ENCODE data around the gene MPHOSPH6. TPM values are rescaled to one million over a fixed set of nuclear protein-coding genes. Genes with fewer than 3 reads are reported as not detected.

MPHOSPH6 gene
- total RNA-seq, 3 donors from 2014 or later: 16.4 to 23.8 (median 20.8) TPM

DNA sequence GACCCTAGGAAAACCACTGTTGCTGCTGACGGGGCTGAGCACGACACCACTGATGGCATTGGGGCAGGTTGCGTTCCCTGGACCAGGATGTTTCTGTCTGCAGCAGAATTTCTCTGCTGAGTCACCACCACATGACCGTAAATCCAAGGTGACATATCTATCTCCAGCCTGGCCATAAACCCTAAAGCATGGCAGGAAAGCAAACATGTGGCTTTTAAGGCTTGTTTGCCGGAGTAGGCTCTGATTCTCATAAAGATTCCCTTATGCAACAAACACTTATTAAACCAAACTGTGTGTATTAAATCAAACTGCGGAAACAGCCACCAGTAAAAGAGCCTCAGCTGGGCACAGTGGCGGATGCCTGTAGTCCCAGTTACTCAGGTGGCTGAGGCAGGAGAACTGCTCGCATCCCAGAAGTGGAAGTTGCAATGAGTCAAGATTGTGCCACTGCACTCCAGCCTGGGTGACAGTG is 17.3 kb downstream of the MPHOSPH6 start:
- intact Hi-C loops (cut with DNase I, micrococcal nuclease): no loop called here
- no peaks in the 10 kb centered on the region for H3K36me3 ChIP-seq (ENCODE audit: low read depth)
- H3K9me3 ChIP-seq: no peaks in the 10 kb centered on the region
- TF ChIP-seq, protein P1, sequence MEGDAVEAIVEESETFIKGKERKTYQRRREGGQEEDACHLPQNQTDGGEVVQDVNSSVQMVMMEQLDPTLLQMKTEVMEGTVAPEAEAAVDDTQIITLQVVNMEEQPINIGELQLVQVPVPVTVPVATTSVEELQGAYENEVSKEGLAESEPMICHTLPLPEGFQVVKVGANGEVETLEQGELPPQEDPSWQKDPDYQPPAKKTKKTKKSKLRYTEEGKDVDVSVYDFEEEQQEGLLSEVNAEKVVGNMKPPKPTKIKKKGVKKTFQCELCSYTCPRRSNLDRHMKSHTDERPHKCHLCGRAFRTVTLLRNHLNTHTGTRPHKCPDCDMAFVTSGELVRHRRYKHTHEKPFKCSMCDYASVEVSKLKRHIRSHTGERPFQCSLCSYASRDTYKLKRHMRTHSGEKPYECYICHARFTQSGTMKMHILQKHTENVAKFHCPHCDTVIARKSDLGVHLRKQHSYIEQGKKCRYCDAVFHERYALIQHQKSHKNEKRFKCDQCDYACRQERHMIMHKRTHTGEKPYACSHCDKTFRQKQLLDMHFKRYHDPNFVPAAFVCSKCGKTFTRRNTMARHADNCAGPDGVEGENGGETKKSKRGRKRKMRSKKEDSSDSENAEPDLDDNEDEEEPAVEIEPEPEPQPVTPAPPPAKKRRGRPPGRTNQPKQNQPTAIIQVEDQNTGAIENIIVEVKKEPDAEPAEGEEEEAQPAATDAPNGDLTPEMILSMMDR (IDR thresholded peaks at IDR 0.05): no peak
- H3K4me1 ChIP-seq (ENCODE audit: low read depth): peaks cover 10% of the 10 kb centered on the region
- DNase-seq (peak in 2 of 3 donors; percentile 40 to 59), ATAC-seq (peak; percentile 99)
- no peak overlapping the region for H3K4me3 ChIP-seq

DNA sequence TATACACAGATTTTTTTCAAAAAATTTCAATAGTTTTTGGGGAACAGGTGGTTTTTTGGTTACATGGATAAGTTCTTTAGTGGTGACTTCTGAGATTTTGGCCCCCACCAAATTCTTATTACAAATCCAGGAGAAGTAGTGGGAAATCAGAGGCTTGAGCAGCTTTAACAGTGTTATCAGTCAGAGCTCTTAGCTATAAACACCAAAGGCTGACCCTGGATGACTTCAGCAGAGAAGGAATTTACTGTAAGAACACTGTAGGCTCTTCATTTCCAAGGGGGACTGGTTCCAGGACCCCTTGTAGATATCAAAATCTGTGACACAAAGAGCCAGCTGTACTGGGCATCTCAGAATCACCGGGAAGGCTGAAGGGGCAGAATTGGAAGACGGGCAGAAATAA is 17.8 kb downstream of the MPHOSPH6 start:
- ATAC-seq (no peak), DNase-seq (no peak)
- TF ChIP-seq, protein P1 (IDR thresholded peaks at IDR 0.05): no peak
- Histone ChIP-seq H3K9me3 (no peaks in the 10 kb centered on the region), H3K4me3 (no peak overlapping the region), H3K4me1 (ENCODE audit: low read depth) (peaks cover 10% of the 10 kb centered on the region), H3K36me3 (ENCODE audit: low read depth) (no peaks in the 10 kb centered on the region)
- intact Hi-C loops (cut with DNase I, micrococcal nuclease): no loop called here

DNA sequence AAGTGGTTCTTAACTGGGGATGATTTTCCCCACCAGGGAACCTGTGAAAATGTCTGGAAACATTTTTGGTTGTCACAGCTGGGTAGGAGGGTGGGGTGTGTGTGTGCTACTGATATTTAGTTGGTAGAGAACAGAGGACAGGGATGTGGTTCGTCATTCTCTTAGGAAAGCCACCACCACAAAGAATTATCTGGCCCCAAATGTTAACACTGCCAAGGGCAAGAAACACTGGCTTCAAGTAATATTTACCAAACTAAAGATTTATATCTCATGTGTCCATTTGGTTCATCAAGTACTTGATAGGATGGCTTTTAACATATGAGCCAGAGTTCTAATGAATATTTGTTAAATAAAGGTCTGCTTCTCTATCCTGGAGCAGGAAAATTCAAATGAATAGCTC is 19.5 kb downstream of the MPHOSPH6 start:
- H3K9me3 ChIP-seq: no peaks in the 10 kb centered on the region
- DNase-seq (no peak), ATAC-seq (no peak)
- H3K4me3 ChIP-seq: no peak overlapping the region
- H3K36me3 ChIP-seq (ENCODE audit: low read depth): no peaks in the 10 kb centered on the region
- peaks cover 10% of the 10 kb centered on the region for H3K4me1 ChIP-seq (ENCODE audit: low read depth)
- TF ChIP-seq, protein P1 (IDR thresholded peaks at IDR 0.05): no peak
- intact Hi-C loops (cut with DNase I, micrococcal nuclease): no loop called here

DNA sequence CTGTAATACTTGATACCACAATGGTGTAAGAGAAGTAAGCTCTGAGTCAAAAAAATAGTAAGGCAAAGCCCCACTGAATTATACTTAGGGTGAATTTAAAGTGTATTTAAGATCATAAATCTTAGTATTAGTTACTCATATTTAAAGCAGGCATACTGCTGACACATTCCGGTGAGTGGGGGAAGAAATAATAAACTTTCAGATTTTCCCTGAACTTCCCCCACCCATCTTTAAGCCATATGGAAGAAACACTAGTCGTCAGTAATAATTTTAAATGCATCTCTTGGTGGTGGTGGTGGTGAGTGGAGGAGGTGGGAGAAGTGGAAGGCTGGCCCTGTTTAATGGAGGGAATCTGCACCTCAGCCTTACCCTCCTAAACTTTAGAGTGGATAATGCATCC is 20.5 kb downstream of the MPHOSPH6 start:
- TF ChIP-seq, protein P1 (IDR thresholded peaks at IDR 0.05): no peak
- ATAC-seq (no peak), DNase-seq (no peak)
- H3K4me1 ChIP-seq (ENCODE audit: low read depth): peaks cover 10% of the 10 kb centered on the region
- intact Hi-C loops (cut with DNase I, micrococcal nuclease): no loop called here
- H3K4me3 ChIP-seq: no peak overlapping the region
- H3K36me3 ChIP-seq (ENCODE audit: low read depth): no peaks in the 10 kb centered on the region
- H3K9me3 ChIP-seq: no peaks in the 10 kb centered on the region

DNA sequence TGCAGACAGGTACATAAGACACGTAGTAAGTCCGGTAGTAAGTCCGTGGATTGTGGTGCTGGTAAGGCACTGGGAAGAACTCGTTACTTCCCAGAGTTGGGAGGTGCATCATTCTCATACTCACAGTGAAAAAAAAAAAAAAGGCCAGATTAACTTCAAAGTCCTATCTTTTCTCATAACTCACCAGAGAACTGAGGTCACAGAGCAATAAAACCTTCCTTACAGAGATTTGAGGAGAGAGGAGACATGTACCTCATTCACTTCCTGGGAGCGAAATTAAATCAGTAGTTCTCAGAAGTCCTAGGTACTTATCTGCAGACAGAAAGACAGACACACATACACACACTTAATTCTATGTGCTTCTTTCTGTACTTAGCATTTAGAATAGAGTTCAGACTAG is 22.5 kb downstream of the MPHOSPH6 start:
- peaks cover 3% of the 10 kb centered on the region for H3K4me1 ChIP-seq (ENCODE audit: low read depth)
- intact Hi-C loops (cut with DNase I, micrococcal nuclease): no loop called here
- TF ChIP-seq, protein P1 (IDR thresholded peaks at IDR 0.05): no peak
- H3K36me3 ChIP-seq (ENCODE audit: low read depth): no peaks in the 10 kb centered on the region
- ATAC-seq (no peak), DNase-seq (no peak)
- no peak overlapping the region for H3K4me3 ChIP-seq
- no peaks in the 10 kb centered on the region for H3K9me3 ChIP-seq

DNA sequence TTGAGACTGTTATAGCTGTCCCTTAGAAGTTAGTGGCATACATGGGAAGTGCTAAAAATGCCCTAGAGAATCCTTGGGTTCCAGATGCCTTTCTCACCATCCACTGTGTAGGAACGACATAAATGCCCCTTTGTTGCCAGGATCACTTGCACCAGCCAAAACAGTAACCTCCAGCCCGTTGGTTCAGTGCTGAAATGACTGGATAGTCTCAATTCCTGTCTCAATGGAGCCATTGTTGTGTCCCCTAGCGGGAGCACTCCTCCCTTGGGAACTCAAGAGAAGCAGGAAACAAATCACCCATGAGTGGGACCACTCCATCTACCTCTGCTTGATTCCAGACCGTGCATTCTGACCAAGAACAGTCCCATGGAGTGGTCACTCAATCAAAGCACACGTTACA is 23.1 kb downstream of the MPHOSPH6 start:
- TF ChIP-seq, protein P1 (IDR thresholded peaks at IDR 0.05): no peak
- Histone ChIP-seq H3K36me3 (ENCODE audit: low read depth) (no peaks in the 10 kb centered on the region), H3K4me3 (no peak overlapping the region), H3K4me1 (ENCODE audit: low read depth) (no peaks in the 10 kb centered on the region), H3K9me3 (no peaks in the 10 kb centered on the region)
- intact Hi-C loops (cut with DNase I, micrococcal nuclease): no loop called here
- DNase-seq: no peak
- ATAC-seq: no peak
